GM10266 (cell line): ENCODE data around the gene FASTKD1.
A peak's percentile ranks its signal among the peaks of the same experiment; 100 is the strongest.
"Not testable (repeated sequence)": the region's sequence is repeated elsewhere in the genome, so short reads cannot be mapped to it uniquely, and the experiment has no call there.

Source experiments
- DNase-seq: peaks from one replicate; pipeline ENCODE4 v3.0.0; 2012; ENCODE audit errors: extremely low spot score
- CTCF ChIP-seq: IDR thresholded peaks from 2 replicates; pipeline ENCODE4 v1.5.1; 2012; ENCODE audit warnings: mild to moderate bottlenecking, low read depth; ENCODE audit not compliant: control insufficient read depth, insufficient read depth; ENCODE audit errors: missing control alignments

The FASTKD1 gene

GRCh38 chr2:169561364-169561763, 12.3 kb downstream of the FASTKD1 start:
- no peak for DNase-seq
- TF ChIP-seq CTCF = no peak

- no peak for DNase-seq
- TF ChIP-seq CTCF = no peak
These were observed 26.9 kb downstream of the FASTKD1 start for GRCh38 chr2:169546756-169547155.

- TF ChIP-seq CTCF = no peak
These were observed 31.2 kb downstream of the FASTKD1 start for GRCh38 chr2:169542433-169542832.

GRCh38 chr2:169540146-169540545, 33.5 kb downstream of the FASTKD1 start:
- no peak for TF ChIP-seq CTCF
- no peak for DNase-seq

More at GRCh38 chr2:169542433-169542832, 31.2 kb downstream of the FASTKD1 start:
- no peak for DNase-seq

GRCh38 chr2:169539460-169539859, 34.2 kb downstream of the FASTKD1 start:
- DNase-seq = not testable (repeated sequence)

GRCh38 chr2:169528271-169528701, 45.4 kb downstream of the FASTKD1 start:
- TF ChIP-seq CTCF = peak; percentile 84
- peak; percentile 58 for DNase-seq

GRCh38 chr2:169526451-169526850, 47.2 kb downstream of the FASTKD1 start:
- no peak for TF ChIP-seq CTCF
- no peak for DNase-seq

GRCh38 chr2:169525434-169525833, 48.2 kb downstream of the FASTKD1 start:
- TF ChIP-seq CTCF = no peak
- DNase-seq = no peak
